PC-9 (cell line): ENCODE data around the gene SLC26A11.

Experiments
- EZH2 ChIP-seq: fragments of 200-600 bp; sonication (generic); IDR thresholded peaks from 2 replicates; pipeline ENCODE4 v1.8.0; 2017; ENCODE audit warnings: antibody characterized with exemption, low read depth
- TF ChIP-seq, protein P1 (sequence below): fragments of 200-600 bp; sonication (generic); conservative IDR thresholded peaks from 2 replicates; pipeline ENCODE4 v1.6.1; 2017; ENCODE audit warnings: mixed run types, antibody characterized with exemption, mild to moderate bottlenecking, moderate library complexity

DNA sequence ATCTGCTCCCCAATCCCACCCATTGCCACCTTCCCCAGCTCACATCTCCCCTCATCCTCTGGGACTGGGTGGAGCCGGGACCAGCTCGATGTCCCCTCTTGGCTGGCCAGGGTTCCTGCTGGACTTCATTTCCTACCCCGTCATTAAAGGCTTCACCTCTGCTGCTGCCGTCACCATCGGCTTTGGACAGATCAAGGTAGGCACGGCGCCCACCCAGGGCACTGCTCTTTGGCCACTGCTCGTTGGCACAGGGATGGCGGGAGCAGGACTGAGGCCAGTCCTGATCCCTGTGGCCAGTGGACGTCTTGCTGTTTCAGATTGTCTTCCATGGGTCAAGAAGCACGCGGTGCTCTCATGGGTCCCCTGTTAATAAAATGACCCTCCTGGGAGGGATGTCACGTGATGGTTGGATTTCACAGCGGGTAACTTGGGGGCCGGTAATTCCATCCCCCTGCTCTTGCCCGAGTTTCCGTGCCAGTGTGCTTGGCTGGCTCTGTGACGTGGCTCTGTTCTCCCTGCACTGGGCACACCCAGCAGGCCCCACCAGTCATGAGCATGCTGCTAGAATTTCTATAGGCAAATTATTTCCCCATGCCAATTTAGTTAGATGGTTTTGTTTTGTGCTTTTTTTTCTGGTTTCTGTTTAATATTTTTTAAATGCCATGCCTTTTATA is 3.1 kb downstream of the SLC26A11 start:
- TF ChIP-seq, protein P1, sequence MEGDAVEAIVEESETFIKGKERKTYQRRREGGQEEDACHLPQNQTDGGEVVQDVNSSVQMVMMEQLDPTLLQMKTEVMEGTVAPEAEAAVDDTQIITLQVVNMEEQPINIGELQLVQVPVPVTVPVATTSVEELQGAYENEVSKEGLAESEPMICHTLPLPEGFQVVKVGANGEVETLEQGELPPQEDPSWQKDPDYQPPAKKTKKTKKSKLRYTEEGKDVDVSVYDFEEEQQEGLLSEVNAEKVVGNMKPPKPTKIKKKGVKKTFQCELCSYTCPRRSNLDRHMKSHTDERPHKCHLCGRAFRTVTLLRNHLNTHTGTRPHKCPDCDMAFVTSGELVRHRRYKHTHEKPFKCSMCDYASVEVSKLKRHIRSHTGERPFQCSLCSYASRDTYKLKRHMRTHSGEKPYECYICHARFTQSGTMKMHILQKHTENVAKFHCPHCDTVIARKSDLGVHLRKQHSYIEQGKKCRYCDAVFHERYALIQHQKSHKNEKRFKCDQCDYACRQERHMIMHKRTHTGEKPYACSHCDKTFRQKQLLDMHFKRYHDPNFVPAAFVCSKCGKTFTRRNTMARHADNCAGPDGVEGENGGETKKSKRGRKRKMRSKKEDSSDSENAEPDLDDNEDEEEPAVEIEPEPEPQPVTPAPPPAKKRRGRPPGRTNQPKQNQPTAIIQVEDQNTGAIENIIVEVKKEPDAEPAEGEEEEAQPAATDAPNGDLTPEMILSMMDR, result no peak
- no peak for TF ChIP-seq EZH2
